GM23248 (cell line): ENCODE measurements around the gene IL6R.

Source experiments
- EZH2 ChIP-seq: fragments of 200-600 bp; sonication (generic); IDR thresholded peaks from 2 replicates; pipeline ENCODE4 v1.6.1; 2018; ENCODE audit warnings: antibody characterized with exemption, mild to moderate bottlenecking; ENCODE audit not compliant: insufficient read depth, poor library complexity, severe bottlenecking
- EZH2phosphoT487 ChIP-seq: fragments of 200-600 bp; sonication (generic); IDR thresholded peaks from 2 replicates; pipeline ENCODE4 v1.6.1; 2018; ENCODE audit warnings: antibody characterized with exemption, moderate library complexity, mild to moderate bottlenecking, low read depth; ENCODE audit not compliant: insufficient read depth

DNA sequence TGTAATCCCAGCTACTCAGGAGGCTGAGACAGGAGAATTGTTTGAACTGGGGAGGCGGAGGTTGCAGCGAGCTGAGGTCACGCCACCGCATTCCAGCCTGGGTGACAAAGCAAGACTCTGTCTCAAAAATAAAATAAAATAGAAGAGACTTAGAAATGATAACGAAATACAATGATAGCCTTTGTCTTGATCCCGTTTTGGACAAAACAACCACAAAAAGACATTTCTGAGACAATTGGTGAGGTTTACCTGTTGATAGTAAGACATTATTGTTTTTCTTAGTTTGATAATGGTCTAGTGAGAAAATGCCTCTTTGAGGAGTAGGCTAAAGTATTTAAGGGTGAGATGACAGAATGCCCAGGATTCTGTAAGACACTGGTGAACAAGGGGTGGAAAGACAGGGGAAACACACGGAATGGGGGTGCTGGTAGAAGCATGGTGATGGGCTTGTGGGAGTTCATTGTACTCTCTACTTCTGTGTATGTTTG, 109.0 kb downstream of the IL6R start:
- TF ChIP-seq EZH2, result no peak
- no peak for TF ChIP-seq EZH2phosphoT487
